CD4-positive, alpha-beta T cell (primary cell): Measurements from ENCODE around the gene PGS1. TPM values are rescaled to one million over a fixed set of nuclear protein-coding genes. Genes with fewer than 3 reads are reported as not detected.

Source experiments
- ATAC-seq: fragments of 200-7000 bp; cut with Tn5 transposase; one replicate; pipeline ENCODE4 v1.10.0; 2022; ENCODE audit warnings: mild to moderate bottlenecking; ENCODE audit not compliant: poor library complexity
- CTCF ChIA-PET: fragments of 350-600 bp; sonication (Branson Sonifier 250); formaldehyde crosslinking; loops from one replicate; lab custom pipeline; 2021; ENCODE audit warnings: antibody characterized with exemption, inconsistent platforms; lab: Charles Lee
- POLR2A ChIA-PET: fragments of 350-600 bp; sonication (Branson Sonifier 250); formaldehyde crosslinking; loops from one replicate; lab custom pipeline; 2021; ENCODE audit warnings: antibody characterized with exemption, inconsistent platforms; lab: Charles Lee
- DNase-seq, 14 experiments: peaks; one replicate each; pipeline ENCODE4 v3.0.0-alpha.2; 2013 to 2020; ENCODE audit warnings: mixed read lengths in 2 of 14
- H3K27ac ChIP-seq, 2 donors: one replicate each; pipeline versions ENCODE4 v1.5.1 to v1.7.0; 2013; ENCODE audit warnings: low read length in 2 of 2, low read depth in 1 of 2, mild to moderate bottlenecking in 1 of 2
- H3K27me3 ChIP-seq, 2 experiments: 1 replicate in 1 of 2; 2 replicates in 1 of 2; pipeline versions ENCODE4 v1.6.1 to v1.7.0; 2013; ENCODE audit warnings: low read length in 2 of 2, control low read depth in 1 of 2, mild to moderate bottlenecking in 1 of 2, moderate library complexity in 1 of 2; ENCODE audit not compliant: insufficient read depth in 2 of 2, control insufficient read depth in 1 of 2
- H3K36me3 ChIP-seq: one replicate; pipeline ENCODE4 v1.6.1; 2013; ENCODE audit warnings: low read length, control low read depth; ENCODE audit not compliant: insufficient read depth
- H3K4me1 ChIP-seq: one replicate; pipeline ENCODE4 v1.6.1; 2013; ENCODE audit warnings: low read length, control low read depth; ENCODE audit not compliant: insufficient read depth
- H3K4me3 ChIP-seq: one replicate; pipeline ENCODE4 v1.5.1; 2013; ENCODE audit warnings: mild to moderate bottlenecking, low read length, moderate library complexity
- H3K9me3 ChIP-seq, 2 experiments: 1 replicate in 1 of 2; 2 replicates in 1 of 2; pipeline versions ENCODE4 v1.6.1 to v1.7.0; 2013; ENCODE audit warnings: low read length in 2 of 2, mild to moderate bottlenecking in 2 of 2, control low read depth in 1 of 2, moderate library complexity in 1 of 2; ENCODE audit not compliant: control insufficient read depth in 1 of 2, insufficient read depth in 1 of 2
- H3K27ac Mint-ChIP-seq: one replicate; pipeline ENCODE4 v1.8.0; 2020; ENCODE audit warnings: mixed read lengths
- H3K27me3 Mint-ChIP-seq: one replicate; pipeline ENCODE4 v1.8.0; 2021; ENCODE audit warnings: mixed read lengths
- H3K36me3 Mint-ChIP-seq: one replicate; pipeline ENCODE4 v1.8.0; 2021; ENCODE audit warnings: low read depth, mixed read lengths
- H3K4me1 Mint-ChIP-seq: one replicate; pipeline ENCODE4 v1.8.0; 2021; ENCODE audit warnings: low read depth, mixed read lengths
- H3K4me3 Mint-ChIP-seq: one replicate; pipeline ENCODE4 v1.8.0; 2020; ENCODE audit warnings: mild to moderate bottlenecking, mixed read lengths
- H3K9me3 Mint-ChIP-seq: one replicate; pipeline ENCODE4 v1.8.0; 2020; ENCODE audit warnings: mixed read lengths
- intact Hi-C, 2 experiments: fragments of 100-400 bp; cut with DNase I in 1 of 2; cut with micrococcal nuclease in 1 of 2; formaldehyde crosslinking; loops; one replicate each; pipeline versions ENCODE4 v1.15.1 to v1.9.0; 2023 to 2025; cut with DNase I, micrococcal nuclease
- total RNA-seq, 174 experiments: library from RNA in 2 of 174; stranded (reverse) in 2 of 174; gene quantifications; one replicate each; pipeline ENCODE4 v1.2.3 and lab custom pipeline; 2021 to 2026
- TF ChIP-seq, protein P1 (sequence below): fragments of 200-600 bp; IDR thresholded peaks from one replicate; pipeline ENCODE4 v1.8.0; 2022; ENCODE audit warnings: antibody characterized with exemption, mild to moderate bottlenecking

PGS1 gene
- total RNA-seq, 2 experiments from 2014 or later: 40.9 to 45.3 TPM

DNA sequence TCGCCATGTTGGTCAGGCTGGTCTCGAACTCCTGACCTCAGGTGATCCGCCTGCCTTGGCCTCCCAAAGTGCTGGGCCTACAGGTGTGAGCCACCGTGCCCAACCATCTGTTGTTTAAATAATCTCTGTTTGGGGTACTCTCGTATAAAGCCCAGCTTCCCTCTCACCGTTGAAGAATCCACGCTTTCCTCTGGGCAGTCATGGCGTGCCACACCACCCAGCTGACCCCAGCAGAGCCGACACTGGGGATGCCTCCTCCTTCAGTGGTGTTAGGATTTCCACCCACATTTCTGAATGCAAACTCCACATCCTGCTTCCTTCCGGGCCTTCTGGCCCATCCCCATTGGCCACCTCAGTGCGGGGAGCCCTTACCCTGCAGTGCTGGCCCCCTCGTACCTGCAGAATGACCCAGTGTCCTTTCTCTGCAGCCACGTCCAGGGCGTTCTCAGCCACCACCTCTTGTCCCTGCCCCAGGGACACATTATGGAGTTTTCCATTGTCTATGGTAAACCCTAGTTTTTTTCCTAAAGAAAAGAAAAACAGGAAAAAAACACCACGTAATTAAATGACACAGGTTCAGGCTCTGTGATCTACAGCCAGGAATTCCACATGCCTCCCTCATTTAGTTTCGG, 60.4 kb downstream of the PGS1 start:
- ATAC-seq: no peak
- Histone ChIP-seq H3K27ac (no peak overlapping the region), H3K27me3 (no peaks in the 10 kb centered on the region), H3K4me1 (no peaks in the 10 kb centered on the region), H3K36me3 (no peaks in the 10 kb centered on the region), H3K9me3 (no peaks in the 10 kb centered on the region), H3K4me3 (no peak overlapping the region)
- intact Hi-C loops: no loop called here
- ChIA-PET CTCF (no interaction called here), POLR2A (no interaction called here)
- no peak for DNase-seq
- Mint-ChIP-seq H3K9me3 (no peaks in the 10 kb centered on the region), H3K27ac (no peak overlapping the region), H3K4me3 (no peak overlapping the region), H3K36me3 (no peaks in the 10 kb centered on the region), H3K4me1 (no peaks in the 10 kb centered on the region), H3K27me3 (no peaks in the 10 kb centered on the region)
- TF ChIP-seq, protein P1, sequence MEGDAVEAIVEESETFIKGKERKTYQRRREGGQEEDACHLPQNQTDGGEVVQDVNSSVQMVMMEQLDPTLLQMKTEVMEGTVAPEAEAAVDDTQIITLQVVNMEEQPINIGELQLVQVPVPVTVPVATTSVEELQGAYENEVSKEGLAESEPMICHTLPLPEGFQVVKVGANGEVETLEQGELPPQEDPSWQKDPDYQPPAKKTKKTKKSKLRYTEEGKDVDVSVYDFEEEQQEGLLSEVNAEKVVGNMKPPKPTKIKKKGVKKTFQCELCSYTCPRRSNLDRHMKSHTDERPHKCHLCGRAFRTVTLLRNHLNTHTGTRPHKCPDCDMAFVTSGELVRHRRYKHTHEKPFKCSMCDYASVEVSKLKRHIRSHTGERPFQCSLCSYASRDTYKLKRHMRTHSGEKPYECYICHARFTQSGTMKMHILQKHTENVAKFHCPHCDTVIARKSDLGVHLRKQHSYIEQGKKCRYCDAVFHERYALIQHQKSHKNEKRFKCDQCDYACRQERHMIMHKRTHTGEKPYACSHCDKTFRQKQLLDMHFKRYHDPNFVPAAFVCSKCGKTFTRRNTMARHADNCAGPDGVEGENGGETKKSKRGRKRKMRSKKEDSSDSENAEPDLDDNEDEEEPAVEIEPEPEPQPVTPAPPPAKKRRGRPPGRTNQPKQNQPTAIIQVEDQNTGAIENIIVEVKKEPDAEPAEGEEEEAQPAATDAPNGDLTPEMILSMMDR: no peak

DNA sequence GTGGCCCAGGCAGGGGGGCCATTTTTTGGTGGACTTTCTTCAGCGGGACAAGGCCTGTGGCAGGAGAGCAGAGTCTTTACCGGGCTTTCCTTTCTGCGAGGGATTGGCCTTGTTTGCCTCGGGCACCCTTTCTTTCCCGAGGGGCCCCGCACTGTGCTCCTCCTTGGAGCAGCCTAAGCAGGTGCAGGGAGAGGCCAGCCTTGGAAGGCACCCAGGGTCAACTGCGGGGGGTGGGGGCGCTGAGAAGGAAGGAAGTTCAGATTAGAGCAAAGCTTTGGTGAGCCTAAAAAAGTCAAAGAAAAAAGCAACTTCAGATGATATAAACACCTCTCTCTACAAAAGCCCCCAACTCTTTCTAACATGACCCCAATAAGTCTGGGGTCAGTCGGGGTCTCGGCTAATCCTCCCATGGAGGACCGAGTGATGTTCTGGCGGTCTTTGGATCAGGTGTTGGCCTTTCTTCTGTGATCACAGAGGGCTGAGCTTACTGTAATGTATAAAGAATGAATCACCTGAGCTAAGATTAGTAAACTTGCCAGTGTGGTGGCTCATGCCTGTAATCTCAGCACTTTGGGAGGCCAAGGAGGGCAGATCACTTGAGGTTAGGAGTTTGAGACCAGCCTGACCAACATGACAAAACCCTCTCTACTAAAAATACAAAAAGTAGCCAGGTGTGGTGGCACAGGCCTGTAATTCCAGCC, 63.0 kb downstream of the PGS1 start:
- H3K27ac ChIP-seq: no peak overlapping the region
- H3K4me3 ChIP-seq: no peak overlapping the region
- H3K36me3 Mint-ChIP-seq: no peaks in the 10 kb centered on the region
- intact Hi-C loops: no loop called here
- H3K9me3 Mint-ChIP-seq: no peaks in the 10 kb centered on the region
- no peaks in the 10 kb centered on the region for H3K9me3 ChIP-seq
- no peaks in the 10 kb centered on the region for H3K4me1 ChIP-seq
- H3K4me1 Mint-ChIP-seq: no peaks in the 10 kb centered on the region
- no peaks in the 10 kb centered on the region for H3K36me3 ChIP-seq
- no peak for ATAC-seq
- H3K27me3 ChIP-seq: no peaks in the 10 kb centered on the region
- ChIA-PET POLR2A (no interaction called here), CTCF (no interaction called here)
- no peak overlapping the region for H3K27ac Mint-ChIP-seq
- TF ChIP-seq, protein P1: no peak
- DNase-seq: no peak
- H3K27me3 Mint-ChIP-seq: no peaks in the 10 kb centered on the region
- no peak overlapping the region for H3K4me3 Mint-ChIP-seq

DNA sequence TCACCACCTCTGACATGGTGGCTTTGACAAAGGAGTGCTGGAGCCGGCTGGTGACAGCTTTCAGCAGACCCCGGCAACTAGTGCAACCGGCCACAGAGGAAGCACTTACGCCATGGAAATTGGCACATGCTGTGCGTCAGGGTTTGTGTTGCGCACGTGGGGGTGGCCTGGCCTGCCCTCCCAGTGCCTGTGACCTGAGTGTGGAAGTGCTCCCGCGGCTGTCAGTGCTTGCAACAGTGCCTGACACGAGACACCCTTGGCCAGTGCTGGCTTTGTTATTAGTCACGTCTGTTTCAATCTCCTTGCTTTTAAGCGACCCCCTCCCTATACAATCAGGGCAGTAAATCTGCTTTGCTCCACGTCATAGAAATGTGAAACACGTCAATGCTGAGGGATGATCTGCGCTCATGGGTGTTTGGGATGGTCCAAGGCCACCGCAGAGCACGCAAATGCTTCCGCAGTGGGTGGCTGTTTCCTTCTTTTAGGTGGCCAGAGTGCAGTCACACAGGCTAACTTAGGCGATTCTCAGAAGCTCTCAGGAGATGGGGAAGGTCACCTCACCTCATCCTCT, 64.3 kb downstream of the PGS1 start:
- H3K9me3 ChIP-seq: no peaks in the 10 kb centered on the region
- Mint-ChIP-seq H3K4me3 (no peak overlapping the region), H3K27me3 (no peaks in the 10 kb centered on the region), H3K9me3 (no peaks in the 10 kb centered on the region), H3K36me3 (no peaks in the 10 kb centered on the region), H3K27ac (no peak overlapping the region), H3K4me1 (no peaks in the 10 kb centered on the region)
- intact Hi-C loops: no loop called here
- ATAC-seq (no peak), DNase-seq (peak in 3 of 14 experiments; percentile 18 to 81 (median 69))
- no peaks in the 10 kb centered on the region for H3K36me3 ChIP-seq
- H3K4me1 ChIP-seq: no peaks in the 10 kb centered on the region
- TF ChIP-seq, protein P1: no peak
- H3K4me3 ChIP-seq: no peak overlapping the region
- ChIA-PET POLR2A (no interaction called here), CTCF (no interaction called here)
- H3K27me3 ChIP-seq: no peaks in the 10 kb centered on the region
- no peak overlapping the region for H3K27ac ChIP-seq
